Mesenchymal stem cell (in vitro differentiated cells and primary cell): ENCODE data around the gene ABITRAM.

ENCODE experiments used
- DNase-seq: peaks from one replicate; pipeline ENCODE4 v3.0.0-alpha.2; 2013
- H2AFZ ChIP-seq: one replicate; pipeline ENCODE4 v1.6.1; 2013; ENCODE audit warnings: low read depth, mild to moderate bottlenecking, control low read depth, inconsistent platforms, low read length, moderate library complexity
- H2AK5ac ChIP-seq: 2 replicates; pipeline ENCODE4 v1.6.1; 2013; ENCODE audit warnings: low read length, moderate library complexity, mild to moderate bottlenecking, inconsistent platforms; ENCODE audit not compliant: severe bottlenecking
- H2BK120ac ChIP-seq: one replicate; pipeline ENCODE4 v1.6.1; 2013; ENCODE audit warnings: low read depth, mild to moderate bottlenecking, inconsistent platforms, low read length, moderate library complexity
- H2BK12ac ChIP-seq, 2 experiments: one replicate each; pipeline ENCODE4 v1.6.1; 2013; ENCODE audit warnings: inconsistent platforms in 2 of 2, low read length in 2 of 2, mild to moderate bottlenecking in 2 of 2, moderate library complexity in 2 of 2, control low read depth in 1 of 2
- H2BK15ac ChIP-seq: one replicate; pipeline ENCODE4 v1.6.1; 2013; ENCODE audit warnings: mild to moderate bottlenecking, low read depth, inconsistent platforms; ENCODE audit not compliant: poor library complexity, severe bottlenecking
- H2BK5ac ChIP-seq: 2 replicates; pipeline ENCODE4 v1.6.1; 2013; ENCODE audit warnings: low read depth, mild to moderate bottlenecking, low read length, control low read depth, inconsistent platforms; ENCODE audit not compliant: poor library complexity, severe bottlenecking
- H3K14ac ChIP-seq, 2 experiments: one replicate each; pipeline ENCODE4 v1.6.1; 2013; ENCODE audit warnings: inconsistent platforms in 2 of 2, low read length in 2 of 2, control low read depth in 1 of 2, mild to moderate bottlenecking in 1 of 2, moderate library complexity in 1 of 2
- H3K18ac ChIP-seq, 2 experiments: one replicate each; pipeline ENCODE4 v1.6.1; 2013; ENCODE audit warnings: inconsistent platforms in 2 of 2, low read length in 2 of 2, control low read depth in 1 of 2, low read depth in 1 of 2, mild to moderate bottlenecking in 1 of 2
- H3K23ac ChIP-seq, 2 experiments: one replicate each; pipeline ENCODE4 v1.6.1; 2013; ENCODE audit warnings: inconsistent platforms in 2 of 2, low read length in 2 of 2, mild to moderate bottlenecking in 2 of 2, moderate library complexity in 2 of 2, control low read depth in 1 of 2
- H3K27ac ChIP-seq: 2 replicates; pipeline ENCODE4 v1.5.1; 2013; ENCODE audit warnings: mild to moderate bottlenecking, moderate library complexity, low read length, control low read depth, inconsistent platforms; ENCODE audit not compliant: poor library complexity, severe bottlenecking
- H3K27me3 ChIP-seq, 2 experiments: 2 replicates each; pipeline versions ENCODE4 v1.6.1 to v1.7.0; 2013; ENCODE audit warnings: low read length in 2 of 2, mild to moderate bottlenecking in 2 of 2, moderate library complexity in 2 of 2, control low read depth in 1 of 2, inconsistent platforms in 1 of 2; ENCODE audit not compliant: control insufficient read depth in 1 of 2, insufficient read depth in 1 of 2
- H3K36me3 ChIP-seq, 2 experiments: 2 replicates each; pipeline versions ENCODE4 v1.6.1 to v1.7.0; 2013; ENCODE audit warnings: low read length in 2 of 2, control low read depth in 1 of 2, inconsistent platforms in 1 of 2, low read depth in 1 of 2, mild to moderate bottlenecking in 1 of 2; ENCODE audit not compliant: insufficient read depth in 2 of 2, control insufficient read depth in 1 of 2
- H3K4ac ChIP-seq, 2 experiments: one replicate each; pipeline ENCODE4 v1.6.1; 2013; ENCODE audit warnings: inconsistent platforms in 2 of 2, low read length in 2 of 2, mild to moderate bottlenecking in 2 of 2, moderate library complexity in 2 of 2, control low read depth in 1 of 2, low read depth in 1 of 2
- H3K4me1 ChIP-seq: 2 replicates; pipeline ENCODE4 v1.6.1; 2013; ENCODE audit warnings: low read depth, low read length, control low read depth; ENCODE audit not compliant: control insufficient read depth, insufficient read depth
- H3K4me2 ChIP-seq: 2 replicates; pipeline ENCODE4 v1.6.1; 2013; ENCODE audit warnings: low read length, mild to moderate bottlenecking, inconsistent platforms; ENCODE audit not compliant: poor library complexity, severe bottlenecking
- H3K4me3 ChIP-seq, 2 experiments: 2 replicates each; pipeline versions ENCODE4 v1.5.1 to v1.7.0; 2013; ENCODE audit warnings: low read length in 2 of 2, mild to moderate bottlenecking in 2 of 2, control low read depth in 1 of 2, low read depth in 1 of 2; ENCODE audit not compliant: insufficient read depth in 1 of 2
- H3K79me1 ChIP-seq: replicated peaks from 2 replicates; pipeline ENCODE4 v1.6.1; 2013; ENCODE audit warnings: mild to moderate bottlenecking, control low read depth, low read length, inconsistent platforms; ENCODE audit not compliant: poor library complexity, severe bottlenecking
- H3K9ac ChIP-seq: 2 replicates; pipeline ENCODE4 v1.7.0; 2013; ENCODE audit warnings: mild to moderate bottlenecking, low read length, moderate library complexity
- H3K9me3 ChIP-seq: 2 replicates; pipeline ENCODE4 v1.7.0; 2013; ENCODE audit warnings: mild to moderate bottlenecking, low read length; ENCODE audit not compliant: control insufficient read depth
- H4K8ac ChIP-seq: one replicate; pipeline ENCODE4 v1.6.1; 2013; ENCODE audit warnings: inconsistent platforms, mild to moderate bottlenecking, low read length, moderate library complexity
- H4K91ac ChIP-seq: one replicate; pipeline ENCODE4 v1.6.1; 2013; ENCODE audit warnings: mild to moderate bottlenecking, low read length, inconsistent platforms
- WGBS: methylation state at CpG from one replicate; pipeline ENCODE4 v1.1.7; 2013; ENCODE audit warnings: mixed read lengths; 5-methylcytosine and 5-hydroxymethylcytosine counted together

Gene ABITRAM

GRCh38 chr9:108910402-108910801, 23.8 kb upstream of the ABITRAM start:
- no peak overlapping the region for H3K4ac ChIP-seq

GRCh38 chr9:108910914-108911313, 23.3 kb upstream of the ABITRAM start:
- H3K14ac ChIP-seq: no peak overlapping the region
- H3K4ac ChIP-seq: no peak overlapping the region
- H3K36me3 ChIP-seq: peaks cover 25 to 89% of the 10 kb centered on the region in 2 experiments
- no peak overlapping the region for H3K4me3 ChIP-seq
- H2BK120ac ChIP-seq: no peak overlapping the region
- H3K9me3 ChIP-seq: no peaks in the 10 kb centered on the region
- no peak overlapping the region for H2BK12ac ChIP-seq
- no peak overlapping the region for H3K27ac ChIP-seq
- no peak overlapping the region for H2BK5ac ChIP-seq
- DNase-seq: no peak
- no peak overlapping the region for H3K18ac ChIP-seq
- no peak overlapping the region for H2BK15ac ChIP-seq
- H3K79me1 ChIP-seq: peaks cover 8% of the 10 kb centered on the region
- H4K91ac ChIP-seq: no peak overlapping the region
- H3K27me3 ChIP-seq: no peaks in the 10 kb centered on the region
- no peak overlapping the region for H2AK5ac ChIP-seq
- no peak overlapping the region for H3K4me2 ChIP-seq
- no peak overlapping the region for H2AFZ ChIP-seq
- no peaks in the 10 kb centered on the region for H3K4me1 ChIP-seq
- H3K23ac ChIP-seq: no peak overlapping the region
- WGBS: 100% methylated on average over 1 of the region's 2 CpGs
- H3K9ac ChIP-seq: no peak overlapping the region
- H4K8ac ChIP-seq: no peak overlapping the region

More at GRCh38 chr9:108910402-108910801, 23.8 kb upstream of the ABITRAM start:
- no peaks in the 10 kb centered on the region for H3K9me3 ChIP-seq
- no peak overlapping the region for H2BK12ac ChIP-seq
- no peak overlapping the region for H4K91ac ChIP-seq
- H3K4me3 ChIP-seq: no peak overlapping the region
- H3K79me1 ChIP-seq: peaks cover 7% of the 10 kb centered on the region
- H2BK5ac ChIP-seq: no peak overlapping the region
- no peak overlapping the region for H3K23ac ChIP-seq
- H2BK120ac ChIP-seq: no peak overlapping the region
- H2BK15ac ChIP-seq: no peak overlapping the region
- H3K27ac ChIP-seq: no peak overlapping the region
- peaks cover 25 to 89% of the 10 kb centered on the region in 2 experiments for H3K36me3 ChIP-seq
- no peak overlapping the region for H2AFZ ChIP-seq
- DNase-seq: no peak
- H3K27me3 ChIP-seq: no peaks in the 10 kb centered on the region
- no peaks in the 10 kb centered on the region for H3K4me1 ChIP-seq
- no peak overlapping the region for H3K4me2 ChIP-seq
- no peak overlapping the region for H3K9ac ChIP-seq
- H4K8ac ChIP-seq: no peak overlapping the region
- H3K18ac ChIP-seq: no peak overlapping the region
- no peak overlapping the region for H2AK5ac ChIP-seq
- no peak overlapping the region for H3K14ac ChIP-seq

GRCh38 chr9:108911820-108912219, 22.4 kb upstream of the ABITRAM start:
- Histone ChIP-seq H3K23ac (no peak overlapping the region), H2BK120ac (peak overlapping the region; percentile 19), H3K4me1 (no peaks in the 10 kb centered on the region), H3K14ac (no peak overlapping the region), H3K18ac (no peak overlapping the region), H3K4me2 (no peak overlapping the region), H4K8ac (no peak overlapping the region), H3K9ac (no peak overlapping the region), H3K4ac (no peak overlapping the region), H3K4me3 (no peak overlapping the region), H3K36me3 (peaks cover 22 to 89% of the 10 kb centered on the region in 2 experiments), H2AFZ (no peak overlapping the region), H3K9me3 (no peaks in the 10 kb centered on the region), H3K79me1 (peaks cover 8% of the 10 kb centered on the region), H4K91ac (no peak overlapping the region), H3K27ac (no peak overlapping the region), H2BK12ac (no peak overlapping the region), H2BK5ac (no peak overlapping the region), H2AK5ac (no peak overlapping the region), H3K27me3 (no peaks in the 10 kb centered on the region), H2BK15ac (no peak overlapping the region)
- no peak for DNase-seq
- no CpG with 5 or more reads among the region's 1 CpG for WGBS

- Histone ChIP-seq H3K23ac (no peak overlapping the region), H3K4me3 (no peak overlapping the region), H3K4ac (no peak overlapping the region), H3K36me3 (peaks cover 20 to 87% of the 10 kb centered on the region in 2 experiments), H3K4me1 (no peaks in the 10 kb centered on the region), H4K91ac (no peak overlapping the region), H2BK15ac (no peak overlapping the region), H3K9ac (no peak overlapping the region), H2AK5ac (no peak overlapping the region), H3K4me2 (no peak overlapping the region), H3K27ac (no peak overlapping the region), H2AFZ (no peak overlapping the region), H2BK5ac (no peak overlapping the region), H3K9me3 (no peaks in the 10 kb centered on the region), H3K14ac (no peak overlapping the region), H2BK120ac (no peak overlapping the region), H3K79me1 (peaks cover 8% of the 10 kb centered on the region), H4K8ac (no peak overlapping the region), H2BK12ac (no peak overlapping the region), H3K18ac (no peak overlapping the region), H3K27me3 (no peaks in the 10 kb centered on the region)
- peak; percentile 11 for DNase-seq
- 99% methylated on average over 4 of the region's 5 CpGs for WGBS
Measured at GRCh38 chr9:108913391-108913790, 20.8 kb upstream of the ABITRAM start.
